ENCODE results near the gene ACOX3.

- TF ChIP-seq CTCF (IDR thresholded peaks at IDR 0.05 in 4 of 5, conservative IDR thresholded peaks at IDR 0.05 in 1 of 5) (no peak), POLR2A (IDR thresholded peaks at IDR 0.05) (no peak)
These were observed 90.8 kb downstream of the ACOX3 start for GRCh38 chr4:8349664-8350236.
